Endothelial cell (in vitro differentiated cells): ENCODE results near the gene SHFL. TPM values are rescaled to one million over a fixed set of nuclear protein-coding genes. Genes with fewer than 3 reads are reported as not detected.

Experiments used
- DNase-seq: peaks from one replicate; pipeline ENCODE4 v3.0.0; 2021; ENCODE audit warnings: low spot score
- H3K27ac Mint-ChIP-seq: one replicate; pipeline ENCODE4 v1.8.0; 2021; ENCODE audit warnings: mixed read lengths, inconsistent platforms; ENCODE audit not compliant: unreplicated experiment
- H3K27me3 Mint-ChIP-seq: one replicate; pipeline ENCODE4 v1.8.0; 2021; ENCODE audit warnings: mild to moderate bottlenecking, moderate library complexity, mixed read lengths, inconsistent platforms; ENCODE audit not compliant: unreplicated experiment
- H3K36me3 Mint-ChIP-seq: one replicate; pipeline ENCODE4 v1.8.0; 2021; ENCODE audit warnings: mild to moderate bottlenecking, low read depth, mixed read lengths, inconsistent platforms; ENCODE audit not compliant: unreplicated experiment
- H3K4me1 Mint-ChIP-seq: one replicate; pipeline ENCODE4 v1.8.0; 2021; ENCODE audit warnings: mild to moderate bottlenecking, mixed read lengths, inconsistent platforms; ENCODE audit not compliant: unreplicated experiment
- H3K4me3 Mint-ChIP-seq: one replicate; pipeline ENCODE4 v1.8.0; 2021; ENCODE audit warnings: mild to moderate bottlenecking, mixed read lengths, inconsistent platforms; ENCODE audit not compliant: unreplicated experiment
- H3K9me3 Mint-ChIP-seq: one replicate; pipeline ENCODE4 v1.8.0; 2021; ENCODE audit warnings: mixed read lengths, inconsistent platforms; ENCODE audit not compliant: unreplicated experiment
- total RNA-seq: library from RNA; stranded (reverse); fragmentation: NEBNext Ultra II Directional; extraction: Animal tissue kit (Norgen Biotek cat#: 25700); gene quantifications from one replicate; pipeline ENCODE4 v1.2.1, GENCODE V29; 2021; ENCODE audit not compliant: unreplicated experiment
- TF ChIP-seq, protein P1 (sequence below): fragments of 200-600 bp; sonication (generic); IDR thresholded peaks from one replicate; pipeline ENCODE4 v1.5.0; 2021; ENCODE audit warnings: antibody characterized with exemption; ENCODE audit not compliant: unreplicated experiment

The SHFL gene
- total RNA-seq, 1 donor from 2014 or later, result 9.2 TPM

DNA sequence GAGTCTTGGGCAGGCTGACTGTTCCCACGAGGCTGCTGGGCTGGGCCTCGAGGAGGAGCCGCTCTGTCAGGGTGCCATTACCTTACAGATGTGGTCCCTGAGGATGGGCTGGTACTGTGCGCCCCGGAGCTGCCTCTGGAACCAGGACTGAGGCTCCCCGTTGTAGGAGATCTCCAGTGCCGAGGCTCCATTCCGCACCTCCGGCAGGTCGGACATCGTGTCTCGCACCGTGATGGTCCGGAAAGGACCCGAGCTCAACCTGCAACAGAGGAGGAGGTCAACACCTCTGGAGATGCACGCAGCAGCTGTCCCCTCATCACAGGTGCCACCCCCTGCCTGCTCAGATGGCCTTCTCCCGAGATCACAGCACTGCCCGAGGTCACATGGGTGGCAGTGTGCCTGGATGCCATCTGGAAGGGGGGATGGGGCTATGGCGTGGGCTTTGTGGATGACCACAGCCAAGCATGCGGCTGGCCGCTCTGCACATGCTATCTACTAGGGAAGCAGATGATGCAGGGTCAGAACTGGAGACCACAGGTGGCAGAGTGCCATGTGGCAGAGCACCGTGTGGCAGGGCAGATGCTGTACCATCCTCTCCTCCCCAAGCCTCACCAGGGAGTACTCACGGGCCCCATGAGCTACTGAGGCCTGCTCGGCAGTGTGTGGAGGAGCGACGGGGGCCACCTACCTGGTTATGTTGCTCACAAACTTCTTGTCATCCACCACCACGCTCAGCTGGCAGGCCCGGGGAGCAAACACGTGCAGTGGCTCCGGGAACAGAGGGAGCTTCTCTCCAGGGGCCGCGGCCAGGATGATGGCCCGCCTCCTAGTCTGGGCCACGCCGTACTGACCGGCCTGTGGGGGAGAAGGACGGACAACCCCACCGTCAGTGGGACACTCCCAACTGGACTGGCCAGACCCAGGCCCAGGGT, 51.9 kb downstream of the SHFL start:
- H3K9me3 Mint-ChIP-seq, result no peaks in the 10 kb centered on the region
- DNase-seq, result no peak
- TF ChIP-seq, protein P1, sequence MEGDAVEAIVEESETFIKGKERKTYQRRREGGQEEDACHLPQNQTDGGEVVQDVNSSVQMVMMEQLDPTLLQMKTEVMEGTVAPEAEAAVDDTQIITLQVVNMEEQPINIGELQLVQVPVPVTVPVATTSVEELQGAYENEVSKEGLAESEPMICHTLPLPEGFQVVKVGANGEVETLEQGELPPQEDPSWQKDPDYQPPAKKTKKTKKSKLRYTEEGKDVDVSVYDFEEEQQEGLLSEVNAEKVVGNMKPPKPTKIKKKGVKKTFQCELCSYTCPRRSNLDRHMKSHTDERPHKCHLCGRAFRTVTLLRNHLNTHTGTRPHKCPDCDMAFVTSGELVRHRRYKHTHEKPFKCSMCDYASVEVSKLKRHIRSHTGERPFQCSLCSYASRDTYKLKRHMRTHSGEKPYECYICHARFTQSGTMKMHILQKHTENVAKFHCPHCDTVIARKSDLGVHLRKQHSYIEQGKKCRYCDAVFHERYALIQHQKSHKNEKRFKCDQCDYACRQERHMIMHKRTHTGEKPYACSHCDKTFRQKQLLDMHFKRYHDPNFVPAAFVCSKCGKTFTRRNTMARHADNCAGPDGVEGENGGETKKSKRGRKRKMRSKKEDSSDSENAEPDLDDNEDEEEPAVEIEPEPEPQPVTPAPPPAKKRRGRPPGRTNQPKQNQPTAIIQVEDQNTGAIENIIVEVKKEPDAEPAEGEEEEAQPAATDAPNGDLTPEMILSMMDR, result no peak
- H3K4me3 Mint-ChIP-seq, result no peak overlapping the region
- H3K4me1 Mint-ChIP-seq, result peaks cover 3% of the 10 kb centered on the region
- H3K36me3 Mint-ChIP-seq, result peaks cover 26% of the 10 kb centered on the region
- H3K27ac Mint-ChIP-seq, result no peak overlapping the region
- H3K27me3 Mint-ChIP-seq, result no peaks in the 10 kb centered on the region

DNA sequence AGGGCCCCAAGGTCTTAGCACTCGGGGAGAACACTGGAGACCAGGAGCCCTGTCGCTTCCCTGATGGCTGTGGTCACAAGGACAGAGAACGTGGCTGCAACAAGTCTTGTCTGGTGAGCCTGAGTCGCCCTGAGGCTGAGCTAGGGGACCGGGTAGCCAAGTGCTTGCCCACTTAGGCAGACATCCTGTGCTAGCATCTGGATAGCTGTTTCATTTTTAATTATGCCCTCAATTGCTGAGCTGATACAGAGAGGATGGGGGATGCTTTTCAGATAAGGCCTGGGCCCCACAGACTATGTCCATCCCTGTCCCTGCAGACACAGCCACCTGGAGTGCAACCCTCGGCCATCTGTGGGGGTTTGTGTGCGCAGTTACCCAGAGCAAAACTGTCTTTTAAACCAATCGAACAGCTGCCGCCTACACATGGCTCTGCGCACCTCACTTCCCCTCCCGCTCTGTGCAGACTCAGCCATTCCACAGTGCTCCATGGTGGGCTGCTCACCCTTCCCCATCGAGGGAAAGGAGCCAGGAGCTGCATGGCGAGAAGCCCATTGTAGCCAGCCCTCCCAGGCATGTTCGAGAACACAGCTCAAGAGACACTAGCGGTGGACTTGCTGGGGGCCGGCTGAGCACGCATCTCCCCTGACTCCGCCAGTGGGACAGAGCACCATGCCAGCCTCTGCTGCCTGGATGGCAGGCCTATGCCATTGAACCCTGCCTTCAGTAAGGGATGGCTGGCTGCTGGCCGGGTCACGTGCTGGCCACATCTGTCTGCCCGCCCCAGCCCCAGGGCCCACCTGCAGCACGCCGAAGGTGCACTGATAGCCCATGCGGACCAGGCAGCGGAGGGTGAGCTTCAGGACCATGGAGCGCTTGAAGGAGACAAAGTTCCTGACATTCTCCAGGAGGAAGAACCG, 53.0 kb downstream of the SHFL start:
- TF ChIP-seq, protein P1, result no peak
- Mint-ChIP-seq H3K36me3 (peaks cover 22% of the 10 kb centered on the region), H3K9me3 (no peaks in the 10 kb centered on the region), H3K27ac (no peak overlapping the region), H3K4me3 (no peak overlapping the region), H3K27me3 (no peaks in the 10 kb centered on the region), H3K4me1 (peaks cover 3% of the 10 kb centered on the region)
- DNase-seq, result no peak

DNA sequence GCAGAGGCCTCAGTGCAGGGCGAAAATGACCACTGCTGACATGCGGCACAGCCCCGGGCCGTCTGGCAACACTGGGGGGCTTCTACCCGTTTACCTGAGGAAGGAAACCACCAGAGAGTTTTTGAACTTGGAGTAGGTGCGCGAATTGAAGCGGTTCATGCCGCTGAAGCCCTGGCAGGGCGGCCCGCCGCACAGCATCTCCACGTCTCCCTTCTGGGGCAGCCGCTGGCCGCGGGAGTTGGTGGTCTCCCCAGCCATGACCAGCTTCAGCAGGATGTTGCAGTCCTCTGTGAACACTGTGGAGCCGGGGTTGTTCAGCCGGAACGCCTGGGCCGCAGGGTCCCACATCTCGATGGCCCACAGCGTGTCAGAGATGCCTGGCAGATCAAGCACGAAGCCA, 53.8 kb downstream of the SHFL start:
- Mint-ChIP-seq H3K36me3 (peaks cover 25% of the 10 kb centered on the region), H3K9me3 (no peaks in the 10 kb centered on the region), H3K4me1 (peaks cover 3% of the 10 kb centered on the region), H3K4me3 (no peak overlapping the region), H3K27me3 (no peaks in the 10 kb centered on the region), H3K27ac (no peak overlapping the region)
- no peak for DNase-seq
- TF ChIP-seq, protein P1, result no peak

DNA sequence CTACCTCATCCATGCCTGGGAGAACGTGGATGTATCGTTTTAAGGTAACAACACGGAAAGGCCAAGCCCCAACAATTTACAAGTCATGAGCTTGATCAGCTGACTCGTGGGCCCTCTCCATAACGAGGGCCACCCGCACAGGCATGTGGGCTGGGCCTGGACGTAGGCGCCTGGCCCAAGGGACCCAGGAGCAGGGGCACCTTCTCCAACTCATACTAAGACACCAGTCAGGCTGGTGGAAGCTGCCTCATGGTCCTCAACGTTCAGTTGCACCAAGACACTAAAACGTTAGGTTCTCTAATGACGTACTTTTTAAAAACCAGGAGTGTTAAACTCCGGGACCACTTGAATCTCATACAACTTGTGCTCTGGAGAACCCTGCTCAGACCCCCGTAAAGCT, 55.4 kb downstream of the SHFL start:
- Mint-ChIP-seq H3K4me1 (peaks cover 3% of the 10 kb centered on the region), H3K9me3 (no peaks in the 10 kb centered on the region), H3K36me3 (peaks cover 34% of the 10 kb centered on the region), H3K4me3 (no peak overlapping the region), H3K27me3 (no peaks in the 10 kb centered on the region), H3K27ac (no peak overlapping the region)
- DNase-seq, result no peak
- TF ChIP-seq, protein P1, result no peak
